CD4-positive, alpha-beta T cell treated with Interleukin-12 subunit alpha and Interleukin-12 subunit beta, for 1 hour (primary cell): ENCODE measurements around the gene RBBP7.

Experiments used
- DNase-seq: peaks from one replicate; pipeline ENCODE4 v3.0.0-alpha.2; 2020

RBBP7 gene

GRCh38 chrX:16870095-16870861 is at the start of gene RBBP7:
Gene RBBP7 (minus strand): TSS chrX:16870362. CDS start chrX:16870053, 309 bp downstream.
- DNase-seq = peak; percentile 93

- DNase-seq = no peak
Measured at GRCh38 chrX:16918979-16919378, 48.8 kb upstream of the RBBP7 start.

- DNase-seq = no peak
Measured at GRCh38 chrX:16917120-16917519, 47.0 kb upstream of the RBBP7 start.

- no peak for DNase-seq
Measured at GRCh38 chrX:16916561-16916960, 46.4 kb upstream of the RBBP7 start.

GRCh38 chrX:16914058-16914457 is 43.9 kb upstream of the RBBP7 start:
- no peak for DNase-seq

- DNase-seq = no peak
Measured at GRCh38 chrX:16910376-16910775, 40.2 kb upstream of the RBBP7 start.

GRCh38 chrX:16903274-16904022 is 33.3 kb upstream of the RBBP7 start:
- DNase-seq = no peak

GRCh38 chrX:16897445-16897844 is 27.3 kb upstream of the RBBP7 start:
- DNase-seq = no peak

- DNase-seq = peak; percentile 68
Measured at GRCh38 chrX:16892504-16893362, 22.6 kb upstream of the RBBP7 start.

- no peak for DNase-seq
Measured at GRCh38 chrX:16885628-16886027, 15.5 kb upstream of the RBBP7 start.

- DNase-seq = no peak
Measured at GRCh38 chrX:16883487-16883804, 13.3 kb upstream of the RBBP7 start.

GRCh38 chrX:16882702-16883486 is 12.7 kb upstream of the RBBP7 start:
- DNase-seq = peak; percentile 64

- no peak for DNase-seq
Measured at GRCh38 chrX:16882169-16882568, 12.0 kb upstream of the RBBP7 start.

GRCh38 chrX:16876696-16877095 is 6.5 kb upstream of the RBBP7 start:
- no peak for DNase-seq

- no peak for DNase-seq
Measured at GRCh38 chrX:16874458-16875095, 4.4 kb upstream of the RBBP7 start.

- DNase-seq = no peak
Measured at GRCh38 chrX:16873106-16873505, 2.9 kb upstream of the RBBP7 start.

- no peak for DNase-seq
Measured at GRCh38 chrX:16870862-16871815, 977 bp upstream of the RBBP7 start.

GRCh38 chrX:16869393-16870094 is 618 bp downstream of the RBBP7 start:
- DNase-seq = peak; percentile 56

GRCh38 chrX:16868920-16869319 is 1.2 kb downstream of the RBBP7 start:
- peak; percentile 2 for DNase-seq

GRCh38 chrX:16867947-16868346 is 2.2 kb downstream of the RBBP7 start:
- no peak for DNase-seq
